Aorta (tissue), 5 donors: ENCODE data around the gene LAMB3. TPM values are rescaled to one million over a fixed set of nuclear protein-coding genes. Genes with fewer than 3 reads are reported as not detected.
"Not testable (repeated sequence)": the region's sequence is repeated elsewhere in the genome, so short reads cannot be mapped to it uniquely, and the experiment has no call there.

Experiments
- ATAC-seq: fragments of 200-7000 bp; cut with Tn5 transposase; one replicate; pipeline ENCODE4 v1.9.1; 2022; ENCODE audit warnings: moderate library complexity; ENCODE audit not compliant: low FRiP score
- DNase-seq, 2 donors: peaks; one replicate each; pipeline ENCODE4 v3.0.0-alpha.2; 2020
- H3K27ac ChIP-seq, 2 donors: one replicate each; pipeline ENCODE4 v1.5.1; 2013; ENCODE audit warnings: low read length in 2 of 2, mild to moderate bottlenecking in 2 of 2, moderate library complexity in 2 of 2, control low read depth in 1 of 2, inconsistent platforms in 1 of 2, low read depth in 1 of 2
- H3K27me3 ChIP-seq, 2 donors: one replicate each; pipeline ENCODE4 v1.6.1; 2013; ENCODE audit warnings: control low read depth in 1 of 2, low read length in 1 of 2, mild to moderate bottlenecking in 1 of 2, moderate library complexity in 1 of 2; ENCODE audit not compliant: insufficient read depth in 2 of 2, control insufficient read depth in 1 of 2
- H3K36me3 ChIP-seq, 2 donors: one replicate each; pipeline ENCODE4 v1.6.1; 2013; ENCODE audit warnings: control low read depth in 1 of 2, low read length in 1 of 2, mild to moderate bottlenecking in 1 of 2; ENCODE audit not compliant: insufficient read depth in 2 of 2, control insufficient read depth in 1 of 2
- H3K4me1 ChIP-seq, 2 donors: one replicate each; pipeline ENCODE4 v1.6.1; 2013; ENCODE audit warnings: low read length in 2 of 2, control low read depth in 1 of 2, mild to moderate bottlenecking in 1 of 2, moderate library complexity in 1 of 2; ENCODE audit not compliant: insufficient read depth in 2 of 2, control insufficient read depth in 1 of 2
- H3K4me3 ChIP-seq, 2 donors: one replicate each; pipeline ENCODE4 v1.5.1; 2013; ENCODE audit warnings: low read length in 2 of 2, control low read depth in 1 of 2, mild to moderate bottlenecking in 1 of 2
- H3K9me3 ChIP-seq: one replicate; pipeline ENCODE4 v1.6.1; 2013; ENCODE audit warnings: mild to moderate bottlenecking, low read length; ENCODE audit not compliant: control insufficient read depth
- WGBS, 2 donors: extraction: QIAGEN DNeasy Blood & Tissue Kit; methylation state at CpG; one replicate each; pipeline ENCODE4 v1.1.7; 2013; 5-methylcytosine and 5-hydroxymethylcytosine counted together
- intact Hi-C, 2 donors: fragments of 100-400 bp; cut with DNase I; formaldehyde crosslinking; loops; one replicate each; pipeline versions ENCODE4 v1.14.2 to v1.15.0; 2022
- long read RNA-seq, 2 donors: library from polyadenylated mRNA; unstranded; transcript quantifications; one replicate each; pipeline ENCODE4 v2.0.0, GENCODE V29; 2020 to 2021
- polyA plus RNA-seq, 2 donors: library from polyadenylated mRNA; stranded (reverse); fragments of 200-250 nt; gene quantifications; one replicate each; pipeline ENCODE4 v1.2.3, GENCODE V29; 2013
- total RNA-seq, 2 donors: library from RNA; stranded (reverse); fragmentation: NEBNext Ultra II Directional; extraction: Animal tissue kit (Norgen Biotek cat#: 25700); gene quantifications; one replicate each; pipeline ENCODE4 v1.2.1, GENCODE V29; 2021
- donor health status: healthy with polysubstance abuse.
- donor health status: Bipolar disorder and iron deficiency.
- donor health status: DM: no; HTN: no; CAD: no.
- donor health status: DM: no; HTN: no; CAD: no.
- donor health status: DM: yes; HTN: yes; CAD: no.

LAMB3 gene
- total RNA-seq (1 to 10 TPM in 1 of 2 donors, under 1 TPM in 1; 0.84 to 3.9 TPM), polyA plus RNA-seq (1 to 10 TPM; 5.2 to 5.4 TPM)
- long read RNA-seq, donor 1, partial matches to known transcripts = 6 of 6 reads
- long read RNA-seq, donor 1, other reads (novel, unspliced or antisense) = 0 of 6 reads
- long read RNA-seq, donor 2 = 0 reads

GRCh38 chr1:209652121-209652735 is at the start of gene LAMB3:
LAMB3 (minus strand) TSS chr1:209652425; CDS start chr1:209650944, 1,481 bp downstream.
- Histone ChIP-seq H3K27ac (no peak within 1 kb of the TSS), H3K36me3 (no peaks in the 10 kb centered on the region), H3K4me3 (no peak within 1 kb of the TSS), H3K4me1 (no peaks in the 10 kb centered on the region), H3K9me3 (no peaks in the 10 kb centered on the region), H3K27me3 (no peaks in the 10 kb centered on the region)
- WGBS, 2 donors = 85 to 86% methylated on average over 14 of the region's 14 CpGs
- intact Hi-C loops = no loop called here
- DNase-seq (no peak), ATAC-seq (no peak)

- H3K9me3 ChIP-seq, H3K27me3 ChIP-seq, H3K36me3 ChIP-seq, ATAC-seq, H3K4me1 ChIP-seq, H3K4me3 ChIP-seq, DNase-seq, intact Hi-C loops, H3K27ac ChIP-seq: not testable (repeated sequence)
Observed at GRCh38 chr1:209700686-209701085, 48.5 kb upstream of the LAMB3 start.

GRCh38 chr1:209697126-209697525 is 44.9 kb upstream of the LAMB3 start:
- no peaks in the 10 kb centered on the region for H3K36me3 ChIP-seq
- ATAC-seq = no peak
- no peaks in the 10 kb centered on the region for H3K9me3 ChIP-seq
- no peak for DNase-seq
- intact Hi-C loops = loop anchor here in 1 of 2 donors (10.0 kb wide), 1 partner anchor 92 kb away; no protein-coding TSS in a partner anchor
- 88 to 94% methylated on average over 3 of the region's 3 CpGs for WGBS, 2 donors
- H3K27me3 ChIP-seq = peaks cover 0 to 1% of the 10 kb centered on the region in 2 donors
- H3K27ac ChIP-seq = no peak overlapping the region
- no peak overlapping the region for H3K4me3 ChIP-seq
- no peaks in the 10 kb centered on the region for H3K4me1 ChIP-seq

GRCh38 chr1:209696673-209697072 is 44.4 kb upstream of the LAMB3 start:
- intact Hi-C loops = loop anchor here in 1 of 2 donors (10.0 kb wide), 1 partner anchor 92 kb away; no protein-coding TSS in a partner anchor

GRCh38 chr1:209692745-209693504 is 40.7 kb upstream of the LAMB3 start:
- intact Hi-C loops = loop anchor here (1.0 to 10.0 kb wide), 4 partner anchors 88 to 117 kb away; no protein-coding TSS in a partner anchor
- DNase-seq (peak; percentile 79 to 82), ATAC-seq (peak; percentile 76)
- Histone ChIP-seq H3K4me1 (no peaks in the 10 kb centered on the region), H3K36me3 (no peaks in the 10 kb centered on the region), H3K27me3 (peaks cover 0 to 1% of the 10 kb centered on the region in 2 donors), H3K9me3 (no peaks in the 10 kb centered on the region), H3K4me3 (no peak overlapping the region), H3K27ac (no peak overlapping the region)
- 0 to 1% methylated on average over 3 of the region's 3 CpGs for WGBS, 2 donors

More at GRCh38 chr1:209696673-209697072, 44.4 kb upstream of the LAMB3 start:
- Histone ChIP-seq H3K27me3 (peaks cover 0 to 1% of the 10 kb centered on the region in 2 donors), H3K27ac (no peak overlapping the region), H3K4me3 (no peak overlapping the region), H3K36me3 (no peaks in the 10 kb centered on the region), H3K4me1 (no peaks in the 10 kb centered on the region), H3K9me3 (no peaks in the 10 kb centered on the region)
- no peak for DNase-seq
- ATAC-seq = no peak

GRCh38 chr1:209692296-209692695 is 40.1 kb upstream of the LAMB3 start:
- no peak for ATAC-seq
- no peak overlapping the region for H3K27ac ChIP-seq

GRCh38 chr1:209691237-209691636 is 39.0 kb upstream of the LAMB3 start:
- 73 to 77% methylated on average over 3 of the region's 3 CpGs for WGBS, 2 donors
- ATAC-seq (no peak), DNase-seq (no peak)
- Histone ChIP-seq H3K27me3 (no peaks in the 10 kb centered on the region), H3K9me3 (no peaks in the 10 kb centered on the region), H3K4me3 (no peak overlapping the region), H3K27ac (no peak overlapping the region), H3K4me1 (no peaks in the 10 kb centered on the region), H3K36me3 (no peaks in the 10 kb centered on the region)
- intact Hi-C loops = loop anchor here in 1 of 2 donors (5.0 to 10.0 kb wide), 2 partner anchors 86 to 114 kb away; no protein-coding TSS in a partner anchor

More at GRCh38 chr1:209692296-209692695, 40.1 kb upstream of the LAMB3 start:
- intact Hi-C loops = loop anchor here (2.0 to 10.0 kb wide), 3 partner anchors 87 to 115 kb away; no protein-coding TSS in a partner anchor
- no peak for DNase-seq
- no peaks in the 10 kb centered on the region for H3K27me3 ChIP-seq
- H3K36me3 ChIP-seq = no peaks in the 10 kb centered on the region
- H3K4me3 ChIP-seq = no peak overlapping the region
- WGBS, 2 donors = 59 to 63% methylated on average over 4 of the region's 4 CpGs
- no peaks in the 10 kb centered on the region for H3K4me1 ChIP-seq
- H3K9me3 ChIP-seq = no peaks in the 10 kb centered on the region

GRCh38 chr1:209689477-209689876 is 37.3 kb upstream of the LAMB3 start:
- 65 to 68% methylated on average over 4 of the region's 4 CpGs for WGBS, 2 donors
- Histone ChIP-seq H3K27ac (no peak overlapping the region), H3K27me3 (no peaks in the 10 kb centered on the region), H3K4me1 (no peaks in the 10 kb centered on the region), H3K36me3 (no peaks in the 10 kb centered on the region), H3K4me3 (no peak overlapping the region), H3K9me3 (no peaks in the 10 kb centered on the region)
- DNase-seq (no peak), ATAC-seq (no peak)
- intact Hi-C loops = no loop called here
